HG02642 (cell line): Measurements from ENCODE around the gene SRGAP3.

Experiments
- ATAC-seq: cut with Tn5 transposase; IDR thresholded peaks from one replicate; pipeline ENCODE4 v1.9.1; 2021; ENCODE audit warnings: mild to moderate bottlenecking; ENCODE audit not compliant: unreplicated experiment, poor library complexity

Gene SRGAP3

GRCh38 chr3:9153904-9154619, 95.4 kb downstream of the SRGAP3 start:
- ATAC-seq, result no peak

GRCh38 chr3:9151240-9151639, 98.2 kb downstream of the SRGAP3 start:
- ATAC-seq, result no peak

- no peak for ATAC-seq
These were observed 99.9 kb downstream of the SRGAP3 start for GRCh38 chr3:9149566-9149965.

- ATAC-seq, result no peak
These were observed 101.6 kb downstream of the SRGAP3 start for GRCh38 chr3:9147896-9148266.

- peak; percentile 70 for ATAC-seq
These were observed 102.1 kb downstream of the SRGAP3 start for GRCh38 chr3:9147215-9147895.

GRCh38 chr3:9146367-9147071, 102.9 kb downstream of the SRGAP3 start:
- peak; percentile 60 for ATAC-seq

- no peak for ATAC-seq
These were observed 106.3 kb downstream of the SRGAP3 start for GRCh38 chr3:9143184-9143583.

- no peak for ATAC-seq
These were observed 107.1 kb downstream of the SRGAP3 start for GRCh38 chr3:9142362-9142761.

GRCh38 chr3:9141928-9142289, 107.5 kb downstream of the SRGAP3 start:
- ATAC-seq, result no peak

GRCh38 chr3:9139366-9139765, 110.1 kb downstream of the SRGAP3 start:
- no peak for ATAC-seq

GRCh38 chr3:9137676-9138075, 111.8 kb downstream of the SRGAP3 start:
- no peak for ATAC-seq

- ATAC-seq, result no peak
These were observed 112.5 kb downstream of the SRGAP3 start for GRCh38 chr3:9136746-9137465.

- ATAC-seq, result no peak
These were observed 113.4 kb downstream of the SRGAP3 start for GRCh38 chr3:9135930-9136525.

GRCh38 chr3:9135526-9135925, 113.9 kb downstream of the SRGAP3 start:
- ATAC-seq, result no peak

GRCh38 chr3:9133656-9134055, 115.8 kb downstream of the SRGAP3 start:
- ATAC-seq, result no peak

- ATAC-seq, result no peak
These were observed 118.8 kb downstream of the SRGAP3 start for GRCh38 chr3:9130345-9131305.

- no peak for ATAC-seq
These were observed 120.1 kb downstream of the SRGAP3 start for GRCh38 chr3:9129365-9129764.

- no peak for ATAC-seq
These were observed 124.0 kb downstream of the SRGAP3 start for GRCh38 chr3:9125278-9125951.

GRCh38 chr3:9124730-9125129, 124.7 kb downstream of the SRGAP3 start:
- ATAC-seq, result no peak
